Stomach (tissue), 9 donors: Measurements from ENCODE around the gene COG4. TPM values are rescaled to one million over a fixed set of nuclear protein-coding genes. Genes with fewer than 3 reads are reported as not detected.
A peak's percentile ranks its signal among the peaks of the same experiment; 100 is the strongest.

Experiments
- DNase-seq, 2 donors: peaks; one replicate each; pipeline versions ENCODE4 v3.0.0 to v3.0.0-alpha.2; 2013 to 2019
- H3K27ac ChIP-seq, 5 donors: fragments of 200-600 bp in 4 of 5; sonication (generic) in 4 of 5; one replicate each; pipeline ENCODE4 v1.5.1; 2013 to 2019; ENCODE audit warnings: mild to moderate bottlenecking in 1 of 5, moderate library complexity in 1 of 5
- H3K27me3 ChIP-seq, 3 donors: fragments of 200-600 bp; sonication (generic); one replicate each; pipeline ENCODE4 v1.5.1; 2017 to 2019; ENCODE audit warnings: mixed run types in 1 of 3
- H3K36me3 ChIP-seq, 4 donors: fragments of 200-600 bp; sonication (generic); 1 replicate in 3 of 4; 2 replicates in 1 of 4; pipeline ENCODE4 v1.5.1; 2016 to 2019
- H3K4me1 ChIP-seq, 4 donors: fragments of 200-600 bp; sonication (generic); one replicate each; pipeline ENCODE4 v1.5.1; 2016 to 2019
- H3K4me3 ChIP-seq, 4 donors: fragments of 200-600 bp; sonication (generic) in 3 of 4; one replicate each; pipeline ENCODE4 v1.5.1; 2016 to 2019; ENCODE audit warnings: mild to moderate bottlenecking in 1 of 4
- H3K9me3 ChIP-seq, 4 donors: fragments of 200-600 bp; sonication (generic); one replicate each; pipeline ENCODE4 v1.5.1; 2016 to 2019
- EP300 ChIP-seq: sonication (generic); formaldehyde crosslinking; IDR thresholded peaks from one replicate; pipeline ENCODE4 v1.6.1; 2017; ENCODE audit warnings: antibody characterized with exemption
- POLR2A ChIP-seq, 4 donors: fragments of 450-650 bp; IDR thresholded peaks; one replicate each; pipeline ENCODE4 v1.6.1; 2016; ENCODE audit warnings: antibody characterized with exemption in 4 of 4, control low read depth in 2 of 4, mild to moderate bottlenecking in 1 of 4, moderate library complexity in 1 of 4
- POLR2AphosphoS5 ChIP-seq, 3 donors: sonication (generic); formaldehyde crosslinking; IDR thresholded peaks; one replicate each; pipeline ENCODE4 v1.6.1; 2016; ENCODE audit warnings: antibody characterized with exemption in 3 of 3
- WGBS, 5 donors: extraction: QIAGEN DNeasy Blood & Tissue Kit in 3 of 5; methylation state at CpG; one replicate each; pipeline versions ENCODE4 v1.1.5 to v1.1.7; 2013 to 2018; 5-methylcytosine and 5-hydroxymethylcytosine counted together
- intact Hi-C: fragments of 100-400 bp; cut with DNase I; formaldehyde crosslinking; loops from one replicate; pipeline ENCODE4 v1.15.1; 2023; ENCODE audit warnings: low total_unique reads
- polyA plus RNA-seq, 3 donors: library from polyadenylated mRNA; stranded (reverse); fragments of 200-250 nt; gene quantifications; one replicate each; pipeline ENCODE4 v1.2.3, GENCODE V29; 2013
- total RNA-seq, 5 donors: library from RNA; depleted of rRNA; stranded (reverse); fragments of >200 nt; gene quantifications; one replicate each; pipeline versions ENCODE4 v1.1.0 to v1.2.3, GENCODE V29; 2014 to 2016
- TF ChIP-seq, protein P1 (sequence below), 7 experiments: fragments of 450-650 bp in 4 of 7; fragments of 200-600 bp in 3 of 7; sonication (generic) in 3 of 7; IDR thresholded peaks; one replicate each; pipeline ENCODE4 v1.5.1; 2016 to 2019; ENCODE audit warnings: antibody characterized with exemption in 7 of 7, control low read depth in 2 of 7, mild to moderate bottlenecking in 1 of 7
- donor health status: healthy with polysubstance abuse.
- donor health status: Bipolar disorder and iron deficiency.
- donor health status: healthy.

Gene COG4
- total and polyA plus RNA-seq, 8 donors, result 10.7 to 127 (median 37.4) TPM

DNA sequence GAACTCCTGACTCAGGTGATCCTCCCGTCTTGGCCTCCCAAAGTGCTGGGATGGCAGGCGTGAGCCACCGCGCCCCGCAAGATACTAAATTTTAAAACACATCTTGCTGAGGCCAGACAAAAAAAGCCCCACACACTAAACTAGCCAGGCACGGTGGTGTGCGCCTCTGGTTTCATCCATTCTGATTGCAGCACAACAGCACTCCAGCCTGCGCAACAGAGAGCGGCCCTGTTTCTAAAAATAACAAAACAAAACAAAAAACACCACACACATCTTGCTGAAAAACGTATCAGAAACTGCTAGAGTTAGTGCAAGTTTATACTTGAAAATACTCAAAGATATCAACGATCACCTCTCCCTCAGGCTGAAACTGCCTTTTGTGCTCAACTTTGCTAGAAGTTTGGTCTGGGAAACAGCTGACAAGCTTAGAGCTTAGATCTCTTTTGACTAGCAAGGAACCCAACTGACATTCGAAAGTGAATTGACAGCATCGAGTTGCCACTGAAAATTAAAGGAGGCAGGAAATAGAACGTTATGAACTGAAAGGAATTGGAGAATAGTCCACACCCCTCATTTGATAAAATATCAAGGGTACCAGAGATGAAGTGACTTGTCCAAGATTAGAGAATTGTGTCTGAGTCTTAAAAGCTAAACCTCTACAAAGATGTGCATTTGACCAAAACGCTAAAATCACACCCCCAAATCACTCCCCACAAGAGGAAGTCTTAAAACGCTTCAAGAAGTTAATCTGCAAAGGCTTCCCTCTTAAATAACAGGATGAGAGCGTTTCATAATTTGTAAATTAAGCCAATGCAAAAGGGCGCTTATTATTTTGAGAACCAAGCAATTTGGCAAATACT is 908 bp downstream of the COG4 start:
- WGBS, 5 donors, result 45 to 49% (median 48%) methylated on average over 18 of the region's 18 CpGs
- Histone ChIP-seq H3K36me3 (peaks cover 14 to 36% (median 34%) of the 10 kb centered on the region in 4 donors), H3K4me1 (peaks cover 26 to 55% (median 49%) of the 10 kb centered on the region in 4 donors), H3K4me3 (peak overlapping the region; percentile 74 to 95 (median 80)), H3K27me3 (no peaks in the 10 kb centered on the region), H3K27ac (peak overlapping the region in 4 of 5 donors; percentile 87 to 93 (median 92)), H3K9me3 (no peaks in the 10 kb centered on the region)
- intact Hi-C loops, result no loop called here
- no peak for DNase-seq
- TF ChIP-seq POLR2AphosphoS5 (IDR thresholded peaks at IDR 0.05) (no peak), POLR2A (IDR thresholded peaks at IDR 0.05) (no peak), EP300 (no peak)
- TF ChIP-seq, protein P1, sequence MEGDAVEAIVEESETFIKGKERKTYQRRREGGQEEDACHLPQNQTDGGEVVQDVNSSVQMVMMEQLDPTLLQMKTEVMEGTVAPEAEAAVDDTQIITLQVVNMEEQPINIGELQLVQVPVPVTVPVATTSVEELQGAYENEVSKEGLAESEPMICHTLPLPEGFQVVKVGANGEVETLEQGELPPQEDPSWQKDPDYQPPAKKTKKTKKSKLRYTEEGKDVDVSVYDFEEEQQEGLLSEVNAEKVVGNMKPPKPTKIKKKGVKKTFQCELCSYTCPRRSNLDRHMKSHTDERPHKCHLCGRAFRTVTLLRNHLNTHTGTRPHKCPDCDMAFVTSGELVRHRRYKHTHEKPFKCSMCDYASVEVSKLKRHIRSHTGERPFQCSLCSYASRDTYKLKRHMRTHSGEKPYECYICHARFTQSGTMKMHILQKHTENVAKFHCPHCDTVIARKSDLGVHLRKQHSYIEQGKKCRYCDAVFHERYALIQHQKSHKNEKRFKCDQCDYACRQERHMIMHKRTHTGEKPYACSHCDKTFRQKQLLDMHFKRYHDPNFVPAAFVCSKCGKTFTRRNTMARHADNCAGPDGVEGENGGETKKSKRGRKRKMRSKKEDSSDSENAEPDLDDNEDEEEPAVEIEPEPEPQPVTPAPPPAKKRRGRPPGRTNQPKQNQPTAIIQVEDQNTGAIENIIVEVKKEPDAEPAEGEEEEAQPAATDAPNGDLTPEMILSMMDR (IDR thresholded peaks at IDR 0.05), result no peak

DNA sequence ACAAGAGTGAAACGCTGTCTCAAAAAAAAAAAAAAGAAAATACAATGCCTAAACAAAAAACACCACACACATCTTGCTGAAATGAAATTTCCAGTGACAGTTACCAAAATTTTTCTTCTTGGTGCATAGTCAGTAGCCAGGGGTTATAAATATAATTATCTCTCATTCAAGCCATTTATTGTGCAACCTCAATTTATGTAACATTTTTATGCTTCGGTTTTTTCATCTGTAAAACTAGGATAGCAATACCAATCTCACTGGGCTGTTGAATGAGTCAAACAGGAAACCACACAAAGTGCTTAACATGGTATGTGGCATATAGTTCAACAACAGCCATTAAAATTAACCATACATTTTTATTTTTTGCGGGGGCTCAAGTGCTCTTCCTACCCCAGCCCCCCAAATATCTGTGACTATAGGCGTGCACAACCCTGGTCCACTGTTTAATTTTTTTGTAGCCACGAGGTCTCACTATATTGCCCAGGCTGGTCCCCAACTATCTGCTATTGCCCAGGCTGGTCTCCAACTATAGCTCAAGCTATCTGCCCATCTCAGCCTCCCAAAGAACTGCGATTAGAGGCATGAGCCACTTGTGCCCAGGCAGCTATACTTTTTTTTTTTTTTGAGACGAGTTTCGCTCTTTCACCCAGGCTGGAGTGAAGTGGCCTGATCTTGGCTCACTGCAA is 2.6 kb downstream of the COG4 start:
- Histone ChIP-seq H3K9me3 (no peaks in the 10 kb centered on the region), H3K27me3 (no peaks in the 10 kb centered on the region), H3K4me3 (no peak overlapping the region), H3K36me3 (peaks cover 23 to 40% (median 36%) of the 10 kb centered on the region in 4 donors), H3K27ac (no peak overlapping the region), H3K4me1 (peaks cover 11 to 38% (median 33%) of the 10 kb centered on the region in 4 donors)
- TF ChIP-seq, protein P1 (IDR thresholded peaks at IDR 0.05), result no peak
- no peak for TF ChIP-seq POLR2A (IDR thresholded peaks at IDR 0.05)
- no peak for TF ChIP-seq POLR2AphosphoS5 (IDR thresholded peaks at IDR 0.05)
- no peak for TF ChIP-seq EP300
- 63 to 80% (median 77%) methylated on average over 8 of the region's 8 CpGs for WGBS, 5 donors
- intact Hi-C loops, result no loop called here
- no peak for DNase-seq

DNA sequence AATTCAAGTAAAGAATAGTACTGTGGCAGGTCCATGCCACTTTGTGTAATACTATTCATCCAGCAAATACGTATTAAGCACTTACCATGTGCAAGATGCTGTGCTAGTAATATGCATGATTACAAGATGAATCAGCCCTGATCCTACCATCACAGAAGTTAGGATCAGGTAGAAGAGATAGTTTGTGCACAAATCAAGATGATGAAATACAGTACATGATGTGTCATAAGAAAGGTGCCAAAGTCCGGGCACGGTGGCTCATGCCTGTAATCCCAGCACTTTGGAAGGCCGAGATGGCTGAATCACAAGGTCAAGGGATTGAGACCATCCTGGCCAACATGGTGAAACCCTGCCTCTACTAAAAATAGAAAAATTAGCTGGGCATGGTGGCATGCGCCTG is 10.9 kb downstream of the COG4 start:
- intact Hi-C loops, result no loop called here
- H3K4me3 ChIP-seq, result no peak overlapping the region
- H3K36me3 ChIP-seq, result peaks cover 81 to 100% (median 100%) of the 10 kb centered on the region in 4 donors
- no peak for DNase-seq
- no peaks in the 10 kb centered on the region for H3K9me3 ChIP-seq
- no peaks in the 10 kb centered on the region for H3K4me1 ChIP-seq
- no peak overlapping the region for H3K27ac ChIP-seq
- 92 to 98% (median 96%) methylated on average over 5 of the region's 5 CpGs for WGBS, 5 donors
- TF ChIP-seq POLR2AphosphoS5 (IDR thresholded peaks at IDR 0.05) (no peak), POLR2A (IDR thresholded peaks at IDR 0.05) (no peak), EP300 (no peak)
- TF ChIP-seq, protein P1 (IDR thresholded peaks at IDR 0.05), result no peak
- H3K27me3 ChIP-seq, result no peaks in the 10 kb centered on the region

DNA sequence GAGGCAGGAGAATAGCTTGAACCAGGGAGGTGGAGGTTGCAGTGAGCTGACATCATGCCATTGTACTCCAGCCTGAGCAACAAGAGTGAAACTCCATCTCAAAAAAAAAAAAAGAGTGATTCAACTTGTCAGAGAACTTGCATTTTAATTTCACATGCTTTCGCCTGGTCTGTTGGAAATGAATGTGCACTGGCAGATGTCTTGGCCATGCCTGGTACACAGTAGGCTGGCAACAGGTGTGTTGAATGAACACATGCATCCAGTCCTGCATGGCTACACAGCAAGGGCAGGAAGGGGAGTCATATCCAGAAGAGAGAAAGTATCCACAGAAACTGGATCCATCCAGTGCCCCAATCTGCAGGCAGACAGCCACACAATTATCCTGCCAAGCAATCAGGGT is 11.5 kb downstream of the COG4 start:
- H3K27me3 ChIP-seq, result no peaks in the 10 kb centered on the region
- no peak for DNase-seq
- no peaks in the 10 kb centered on the region for H3K4me1 ChIP-seq
- peaks cover 79 to 100% (median 100%) of the 10 kb centered on the region in 4 donors for H3K36me3 ChIP-seq
- no peak overlapping the region for H3K4me3 ChIP-seq
- intact Hi-C loops, result no loop called here
- no peak for TF ChIP-seq EP300
- TF ChIP-seq, protein P1 (IDR thresholded peaks at IDR 0.05), result no peak
- TF ChIP-seq POLR2A (IDR thresholded peaks at IDR 0.05), result no peak
- TF ChIP-seq POLR2AphosphoS5 (IDR thresholded peaks at IDR 0.05), result no peak
- 95 to 100% (median 98%) methylated on average over 1 of the region's 1 CpG for WGBS, 5 donors
- H3K9me3 ChIP-seq, result no peaks in the 10 kb centered on the region
- H3K27ac ChIP-seq, result no peak overlapping the region
